LNCaP clone FGC (cell line): ENCODE results near the gene GLCE.
A peak's percentile ranks its signal among the peaks of the same experiment; 100 is the strongest.

ENCODE experiments used
- DNase-seq: peaks from one replicate; pipeline ENCODE4 v3.0.0-alpha.2; 2011; ENCODE audit warnings: low read depth
- H3K4me3 ChIP-seq: 2 replicates; pipeline ENCODE4 v1.5.1; 2011; ENCODE audit warnings: mild to moderate bottlenecking, low read depth, low read length, control low read depth
- CTCF ChIP-seq: IDR thresholded peaks from 2 replicates; pipeline ENCODE4 v1.5.1; 2012; ENCODE audit warnings: mild to moderate bottlenecking; ENCODE audit not compliant: control insufficient read depth, insufficient read depth; ENCODE audit errors: extremely low read depth

Gene GLCE

GRCh38 chr15:69160141-69160993, at the start of gene GLCE:
TSS of gene GLCE (plus strand) at chr15:69160635. CDS start at chr15:69255807, 95,172 bp downstream.
- H3K4me3 ChIP-seq: peak within 1 kb of the TSS; percentile 72
- peak; percentile 96 for DNase-seq
- no peak for TF ChIP-seq CTCF

GRCh38 chr15:69114331-69114928, 46.0 kb upstream of the GLCE start:
- no peak for DNase-seq
- no peak for TF ChIP-seq CTCF

GRCh38 chr15:69115031-69115430, 45.4 kb upstream of the GLCE start:
- TF ChIP-seq CTCF: no peak
- H3K4me3 ChIP-seq: no peak overlapping the region
- no peak for DNase-seq

More at GRCh38 chr15:69114331-69114928, 46.0 kb upstream of the GLCE start:
- H3K4me3 ChIP-seq: no peak overlapping the region

GRCh38 chr15:69116391-69116790, 44.0 kb upstream of the GLCE start:
- no peak overlapping the region for H3K4me3 ChIP-seq
- TF ChIP-seq CTCF: no peak
- no peak for DNase-seq

GRCh38 chr15:69117431-69117871, 43.0 kb upstream of the GLCE start:
- H3K4me3 ChIP-seq: no peak overlapping the region
- DNase-seq: no peak
- no peak for TF ChIP-seq CTCF

- H3K4me3 ChIP-seq: no peak overlapping the region
- no peak for TF ChIP-seq CTCF
- DNase-seq: no peak
Observed at GRCh38 chr15:69118089-69118488, 42.3 kb upstream of the GLCE start.
